Dendritic cell treated with granulocyte-macrophage colony-stimulating factor and Interleukin-4, amounts not matched to agents 40 ng/mL and 50 ng/mL, for 4 days (primary cell): ENCODE results near the gene UBAP1.
"Not testable (repeated sequence)": the region's sequence is repeated elsewhere in the genome, so short reads cannot be mapped to it uniquely, and the experiment has no call there.

Experiments
- H3K27ac Mint-ChIP-seq: one replicate; pipeline ENCODE4 v1.8.0; 2022; ENCODE audit warnings: mild to moderate bottlenecking, mixed read lengths
- H3K27me3 Mint-ChIP-seq: one replicate; pipeline ENCODE4 v1.8.0; 2022; ENCODE audit warnings: mild to moderate bottlenecking, mixed read lengths
- H3K36me3 Mint-ChIP-seq: one replicate; pipeline ENCODE4 v1.8.0; 2022; ENCODE audit warnings: low read depth, mixed read lengths
- H3K4me1 Mint-ChIP-seq: one replicate; pipeline ENCODE4 v1.8.0; 2022; ENCODE audit warnings: low read depth, mixed read lengths
- H3K4me3 Mint-ChIP-seq: one replicate; pipeline ENCODE4 v1.8.0; 2022; ENCODE audit warnings: mild to moderate bottlenecking, moderate library complexity, mixed read lengths
- H3K9me3 Mint-ChIP-seq: one replicate; pipeline ENCODE4 v1.8.0; 2022; ENCODE audit warnings: mixed read lengths
- intact Hi-C: fragments of 100-400 bp; cut with micrococcal nuclease; formaldehyde crosslinking; loops from one replicate; pipeline ENCODE4 v1.15.0; 2022

The UBAP1 gene

DNA sequence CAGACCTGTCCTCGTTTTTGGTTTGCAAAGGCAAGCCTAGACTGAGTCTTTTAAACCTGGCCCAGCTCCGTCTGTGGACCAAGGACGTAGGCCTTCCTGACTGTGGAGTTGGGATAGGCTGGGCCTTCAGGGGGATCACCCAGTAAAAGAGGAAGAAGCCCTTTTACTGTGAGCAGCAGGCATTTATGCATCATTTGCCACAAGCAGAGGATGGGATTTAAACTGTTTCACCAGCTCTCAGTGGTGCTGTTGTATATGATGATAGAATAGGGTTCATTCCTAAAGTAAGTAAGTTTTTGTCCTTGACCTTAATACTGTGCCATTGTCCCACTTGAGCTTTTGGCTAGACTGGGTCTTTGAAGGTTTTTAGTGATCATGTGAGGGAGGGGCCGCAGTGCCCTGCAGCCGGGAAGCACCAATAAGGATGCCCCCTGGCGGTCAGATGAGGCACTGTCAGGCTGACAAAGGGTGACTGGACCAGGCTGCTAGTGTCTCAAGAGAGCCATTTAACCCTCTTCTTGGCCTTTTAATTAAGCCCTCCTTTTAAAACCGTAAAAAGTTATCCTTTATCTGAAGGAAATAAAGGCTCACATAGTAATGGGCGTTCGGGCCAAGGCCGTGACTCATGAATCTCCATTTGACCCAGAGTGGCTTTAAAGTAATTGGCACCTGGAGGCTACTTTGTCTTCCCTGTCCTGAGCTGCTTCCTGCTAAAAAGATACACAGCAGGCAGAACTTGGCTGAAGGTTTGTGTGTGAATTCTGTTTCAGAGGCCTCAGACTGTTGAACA, 74.0 kb downstream of the UBAP1 start:
- Mint-ChIP-seq H3K27me3 (no peaks in the 10 kb centered on the region), H3K9me3 (no peaks in the 10 kb centered on the region), H3K4me3 (no peak overlapping the region), H3K27ac (no peak overlapping the region), H3K4me1 (no peaks in the 10 kb centered on the region), H3K36me3 (peaks cover 77% of the 10 kb centered on the region)
- intact Hi-C loops, result loop anchor here (5.0 kb wide), 1 partner anchor 131 kb away; no protein-coding TSS in a partner anchor

DNA sequence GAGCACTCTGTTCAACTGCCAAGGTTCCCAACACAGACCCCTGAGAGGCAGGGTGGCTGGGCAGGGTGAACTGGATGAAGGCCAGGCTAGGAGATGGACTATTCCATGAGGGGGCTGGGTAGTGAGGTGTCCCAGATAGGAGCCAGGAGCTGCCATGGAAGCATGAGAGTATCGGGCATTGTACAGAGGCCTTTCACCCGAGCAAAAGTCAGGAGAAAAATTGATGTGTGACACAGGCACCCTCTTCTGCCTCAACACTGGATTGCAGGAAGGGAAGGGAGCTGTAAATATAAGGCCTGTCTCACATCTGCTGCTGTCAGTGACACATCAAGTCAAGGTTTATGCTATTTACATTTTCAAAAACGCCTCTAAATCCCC, 74.6 kb downstream of the UBAP1 start:
- Mint-ChIP-seq H3K9me3 (no peaks in the 10 kb centered on the region), H3K4me1 (no peaks in the 10 kb centered on the region), H3K36me3 (peaks cover 72% of the 10 kb centered on the region), H3K4me3 (no peak overlapping the region), H3K27me3 (no peaks in the 10 kb centered on the region), H3K27ac (no peak overlapping the region)
- intact Hi-C loops, result loop anchor here (5.0 kb wide), 1 partner anchor 131 kb away; no protein-coding TSS in a partner anchor

DNA sequence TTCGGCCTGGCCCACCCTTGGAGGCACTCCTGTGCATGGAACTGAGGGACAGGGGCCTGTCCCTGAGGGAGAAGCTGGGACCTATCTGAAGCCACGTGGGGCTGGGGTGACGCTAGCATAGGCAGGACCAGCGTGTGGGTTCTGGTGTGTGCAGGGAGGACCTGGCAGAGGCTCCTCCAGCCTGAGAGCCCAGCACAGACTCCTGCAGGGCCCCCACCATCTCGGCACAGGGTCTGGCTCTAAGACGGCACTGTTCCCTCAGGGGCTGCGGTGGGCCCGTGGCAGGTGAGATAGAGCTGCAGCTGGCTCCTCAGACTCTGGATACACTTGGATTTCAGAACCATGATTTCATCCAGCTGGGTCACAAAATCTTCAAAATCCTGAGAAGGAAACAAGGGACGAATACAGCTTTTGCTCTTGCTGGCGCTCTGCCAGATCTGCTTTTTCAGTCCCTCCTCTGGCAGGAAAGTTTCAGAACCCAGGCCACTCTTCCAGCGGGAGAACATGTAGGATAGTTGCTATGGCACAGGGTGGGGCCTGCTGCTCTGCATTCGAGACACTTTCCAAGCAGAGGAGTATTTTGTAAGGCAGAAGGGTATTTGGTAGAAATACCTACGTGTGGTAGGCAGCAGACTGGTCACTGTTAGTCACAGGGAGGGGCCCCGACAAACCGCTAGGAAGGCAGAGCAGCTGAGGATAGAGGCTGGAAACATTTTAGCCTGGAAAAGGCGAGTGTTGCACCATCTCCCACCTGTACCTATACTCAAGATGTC, 75.5 kb downstream of the UBAP1 start:
- Mint-ChIP-seq H3K4me3 (no peak overlapping the region), H3K36me3 (peaks cover 67% of the 10 kb centered on the region), H3K4me1 (no peaks in the 10 kb centered on the region), H3K27ac (no peak overlapping the region), H3K9me3 (no peaks in the 10 kb centered on the region), H3K27me3 (no peaks in the 10 kb centered on the region)
- intact Hi-C loops, result loop anchor here (5.0 kb wide), 1 partner anchor 132 kb away; no protein-coding TSS in a partner anchor

DNA sequence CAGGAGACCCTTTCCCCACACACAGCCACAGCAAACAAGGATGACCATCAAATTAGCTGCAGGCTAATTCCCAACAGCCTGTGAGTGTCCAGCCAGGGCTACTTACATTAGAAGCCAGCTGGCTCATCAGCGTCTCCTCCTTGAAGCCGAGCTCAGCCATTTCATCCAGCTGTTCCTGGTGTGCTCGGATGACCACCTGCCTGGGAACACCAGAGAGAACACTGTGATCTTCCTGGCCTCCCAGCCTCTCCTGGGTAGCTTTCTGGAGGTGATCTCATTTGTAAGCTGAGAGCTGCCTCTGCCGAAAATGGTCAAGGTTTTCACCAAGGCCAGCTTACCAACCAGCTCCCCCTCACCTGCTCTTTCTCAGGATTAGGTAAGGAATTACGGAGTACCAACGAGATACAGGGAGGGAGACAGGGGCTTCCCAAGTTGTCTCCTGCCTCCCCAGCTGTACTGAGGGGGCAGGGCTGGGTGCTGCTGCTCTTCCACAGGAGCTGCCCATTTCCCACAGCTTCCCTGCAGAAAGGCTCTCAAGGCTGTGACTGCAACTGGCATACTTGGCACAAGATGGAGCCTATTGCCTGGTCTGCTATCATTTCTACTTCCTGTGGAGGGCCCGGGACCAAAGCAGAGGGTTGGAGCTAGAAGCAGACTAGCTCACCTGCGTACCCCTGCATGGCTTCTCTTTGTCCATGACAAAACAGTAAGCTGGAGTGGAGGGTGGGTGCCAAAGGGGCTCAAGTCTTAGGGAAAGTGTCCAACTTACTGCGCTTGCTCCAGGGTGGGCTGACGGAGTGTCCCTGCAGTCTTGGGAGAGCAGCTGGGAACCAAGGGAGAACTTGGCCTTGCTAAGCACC, 76.4 kb downstream of the UBAP1 start:
- Mint-ChIP-seq H3K9me3 (no peaks in the 10 kb centered on the region), H3K36me3 (peaks cover 59% of the 10 kb centered on the region), H3K27ac (no peak overlapping the region), H3K27me3 (no peaks in the 10 kb centered on the region), H3K4me1 (no peaks in the 10 kb centered on the region), H3K4me3 (no peak overlapping the region)
- intact Hi-C loops, result loop anchor here (5.0 kb wide), 1 partner anchor 133 kb away; no protein-coding TSS in a partner anchor

DNA sequence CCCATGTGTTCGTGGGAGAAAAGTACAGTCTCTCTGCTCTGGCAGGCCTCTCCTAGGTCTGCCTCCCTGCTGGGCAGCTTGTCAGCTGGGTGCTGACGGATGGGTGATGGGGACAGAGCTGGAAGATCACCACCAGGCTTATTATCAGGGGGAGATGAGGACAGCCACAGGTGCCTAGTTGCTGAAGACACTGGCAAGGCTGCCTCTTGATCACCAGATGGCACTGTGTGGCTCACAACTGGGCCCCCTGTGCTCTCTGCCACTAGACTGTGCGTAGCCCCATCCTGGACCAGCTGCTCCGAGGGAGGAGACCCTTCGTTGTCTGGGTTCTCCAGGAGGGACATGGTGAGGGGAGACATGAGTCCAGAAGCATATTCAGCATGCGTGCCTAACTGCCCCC, 77.3 kb downstream of the UBAP1 start:
- no peaks in the 10 kb centered on the region for H3K9me3 Mint-ChIP-seq
- H3K27ac Mint-ChIP-seq, result no peak overlapping the region
- H3K4me1 Mint-ChIP-seq, result no peaks in the 10 kb centered on the region
- intact Hi-C loops, result loop anchor here (2.0 kb wide), 1 partner anchor 123 kb away; no protein-coding TSS in a partner anchor
- H3K4me3 Mint-ChIP-seq, result no peak overlapping the region
- H3K27me3 Mint-ChIP-seq, result no peaks in the 10 kb centered on the region
- H3K36me3 Mint-ChIP-seq, result peaks cover 50% of the 10 kb centered on the region

DNA sequence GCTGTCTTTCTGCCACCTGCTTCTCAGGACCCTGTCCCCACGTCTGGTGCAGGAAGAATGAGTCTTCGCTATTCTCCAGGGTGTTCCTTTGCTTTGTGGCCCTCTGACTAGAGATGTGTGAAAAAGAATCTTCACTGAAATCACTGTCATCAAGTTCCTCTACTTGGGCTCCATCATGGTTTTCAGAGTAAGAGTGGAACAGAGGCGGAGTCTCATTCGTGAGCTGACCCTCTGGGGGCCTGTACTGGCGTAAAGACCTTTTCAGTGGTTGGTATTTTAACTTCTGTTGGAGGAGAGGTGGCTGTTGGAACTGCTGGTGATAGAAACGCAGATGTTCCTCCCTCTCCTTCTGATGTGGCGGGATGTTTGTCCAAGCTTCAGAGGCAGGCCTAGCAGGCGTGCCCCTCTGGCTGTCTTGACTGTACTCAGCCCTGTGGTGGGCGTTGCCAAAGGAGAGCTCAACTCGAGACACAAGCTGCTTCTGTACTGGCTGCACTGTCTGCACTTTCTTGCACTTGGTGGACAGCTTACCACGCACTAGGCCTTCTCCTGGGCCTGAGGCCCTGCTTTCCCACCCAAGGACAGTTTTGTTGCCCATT, 78.2 kb downstream of the UBAP1 start:
- Mint-ChIP-seq H3K4me1 (no peaks in the 10 kb centered on the region), H3K27ac (no peak overlapping the region), H3K27me3 (no peaks in the 10 kb centered on the region), H3K9me3 (no peaks in the 10 kb centered on the region), H3K36me3 (peaks cover 40% of the 10 kb centered on the region), H3K4me3 (no peak overlapping the region)
- intact Hi-C loops, result loop anchor here (2.0 kb wide), 1 partner anchor 122 kb away; no protein-coding TSS in a partner anchor

DNA sequence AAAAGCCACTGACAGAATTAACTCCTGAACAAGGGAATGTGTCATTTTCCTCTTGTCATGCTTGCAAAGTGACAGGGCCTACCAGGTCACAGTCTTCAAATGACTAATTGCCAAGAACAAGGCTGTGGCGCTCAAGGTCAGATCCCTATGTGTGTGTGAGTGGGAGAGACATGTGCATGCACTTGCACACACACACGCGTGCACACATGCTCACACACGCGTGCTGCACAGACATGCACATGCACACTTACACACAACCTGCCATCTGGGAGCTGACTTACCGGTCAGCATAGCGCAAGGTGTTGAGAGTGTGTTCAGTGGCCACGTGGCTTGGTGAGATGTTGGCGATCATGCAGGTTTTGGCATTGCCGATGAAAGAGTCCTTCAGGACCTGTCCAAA, 80.5 kb downstream of the UBAP1 start:
- intact Hi-C loops, result no loop called here
- no peak overlapping the region for H3K4me3 Mint-ChIP-seq
- peaks cover 23% of the 10 kb centered on the region for H3K36me3 Mint-ChIP-seq
- no peaks in the 10 kb centered on the region for H3K9me3 Mint-ChIP-seq
- no peak overlapping the region for H3K27ac Mint-ChIP-seq
- H3K4me1 Mint-ChIP-seq, result peaks cover 9% of the 10 kb centered on the region
- no peaks in the 10 kb centered on the region for H3K27me3 Mint-ChIP-seq

DNA sequence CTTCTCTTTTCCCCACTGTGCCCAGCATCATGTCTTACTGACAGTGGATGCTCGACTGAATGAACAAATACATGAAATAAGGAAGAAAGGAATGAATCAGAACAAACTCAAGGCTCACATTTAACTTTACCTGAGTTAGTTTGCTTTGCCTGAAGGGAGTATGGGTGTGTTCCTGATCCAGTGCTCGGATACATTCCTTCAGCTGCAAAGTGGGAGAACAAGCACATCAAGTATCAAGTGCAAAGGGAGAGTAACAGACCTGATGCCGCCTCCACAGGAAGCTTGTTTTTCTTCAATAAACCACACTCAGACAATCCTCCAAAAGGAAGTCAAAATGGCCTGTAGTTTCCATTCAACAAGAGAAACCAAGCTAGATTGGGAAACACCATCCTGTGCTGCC, 84.1 kb downstream of the UBAP1 start:
- Mint-ChIP-seq H3K27me3 (no peaks in the 10 kb centered on the region), H3K4me1 (peaks cover 9% of the 10 kb centered on the region), H3K4me3 (no peak overlapping the region), H3K27ac (no peak overlapping the region), H3K36me3 (peaks cover 5% of the 10 kb centered on the region), H3K9me3 (no peaks in the 10 kb centered on the region)
- intact Hi-C loops, result no loop called here

DNA sequence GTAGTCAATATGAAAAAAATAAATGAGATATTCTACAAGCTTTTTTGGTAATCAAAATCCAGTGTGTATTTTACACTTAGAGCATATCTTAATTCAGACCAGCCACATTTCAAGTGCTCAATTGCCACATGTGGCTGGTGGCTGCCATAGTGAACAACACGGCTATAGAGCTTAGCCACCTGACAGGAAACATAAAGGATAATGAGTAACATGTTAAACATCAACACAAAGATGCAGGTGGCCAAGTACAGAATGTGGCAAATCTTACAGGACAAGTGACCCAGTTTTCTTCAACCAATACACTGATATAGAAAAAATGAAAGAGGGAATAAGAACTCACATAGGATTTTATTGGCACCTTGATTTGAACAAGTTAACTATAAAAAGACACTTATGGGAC, 88.8 kb downstream of the UBAP1 start:
- no peaks in the 10 kb centered on the region for H3K9me3 Mint-ChIP-seq
- H3K27me3 Mint-ChIP-seq, result no peaks in the 10 kb centered on the region
- intact Hi-C loops, result no loop called here
- H3K4me1 Mint-ChIP-seq, result peaks cover 9% of the 10 kb centered on the region
- H3K36me3 Mint-ChIP-seq, result no peaks in the 10 kb centered on the region
- no peak overlapping the region for H3K27ac Mint-ChIP-seq
- H3K4me3 Mint-ChIP-seq, result no peak overlapping the region

DNA sequence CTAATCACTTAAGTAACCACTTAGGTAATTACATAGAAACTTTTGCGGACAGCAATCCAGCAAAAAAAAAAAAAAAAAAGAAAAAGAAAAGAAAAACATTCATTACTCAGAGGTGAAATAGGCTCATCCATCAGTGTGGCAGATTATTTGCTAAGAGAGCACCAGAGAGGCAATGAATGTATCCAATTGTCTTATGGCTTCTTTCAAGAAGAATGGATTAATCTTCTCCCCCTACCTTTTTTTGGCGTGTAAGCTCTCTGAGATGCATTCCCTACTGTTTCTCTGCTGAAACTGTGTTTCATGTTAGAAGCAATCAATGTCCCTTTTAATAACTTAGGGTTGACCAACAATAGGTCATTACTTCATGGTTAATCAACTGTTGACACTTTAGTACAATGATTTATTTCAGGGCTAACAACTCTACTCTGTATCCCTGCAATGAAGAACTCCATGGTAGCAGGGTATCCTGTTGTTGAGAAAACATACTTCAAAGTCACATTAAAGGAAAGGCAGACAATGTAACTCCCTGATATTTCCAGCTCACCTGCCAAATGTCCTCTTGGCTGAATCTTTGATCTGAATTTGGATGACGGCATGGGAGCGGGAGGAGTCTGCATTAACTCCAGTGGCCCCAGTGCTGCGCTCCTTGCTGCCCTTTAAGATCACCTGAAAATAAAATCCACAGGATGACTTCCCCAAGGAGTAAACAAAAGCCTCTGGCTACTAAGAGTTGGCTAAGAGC, 92.6 kb downstream of the UBAP1 start:
- H3K9me3 Mint-ChIP-seq, result no peaks in the 10 kb centered on the region
- no peaks in the 10 kb centered on the region for H3K36me3 Mint-ChIP-seq
- intact Hi-C loops, result no loop called here
- H3K4me1 Mint-ChIP-seq, result no peaks in the 10 kb centered on the region
- H3K27me3 Mint-ChIP-seq, result no peaks in the 10 kb centered on the region
- H3K27ac Mint-ChIP-seq, result no peak overlapping the region
- H3K4me3 Mint-ChIP-seq, result no peak overlapping the region

DNA sequence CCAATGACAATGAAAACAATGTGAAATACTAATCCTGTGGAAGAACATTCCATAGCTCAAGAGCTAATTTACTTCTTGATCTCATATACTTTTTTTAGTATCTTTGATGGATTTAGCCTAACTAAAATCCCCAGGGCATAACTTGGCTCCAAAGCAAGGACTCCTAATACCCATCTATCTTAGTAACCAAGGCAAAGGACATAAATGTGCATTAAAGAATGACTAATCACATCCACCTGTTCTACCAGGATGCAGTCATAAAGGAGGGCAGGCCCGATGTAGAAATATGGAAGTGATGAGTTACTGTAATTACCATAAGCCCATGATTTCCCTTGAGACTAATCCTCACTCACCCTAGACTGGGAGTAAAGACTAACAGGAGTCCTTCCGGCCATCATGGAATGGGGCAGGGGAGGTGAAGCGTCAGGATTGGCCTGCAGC, 93.3 kb downstream of the UBAP1 start:
- Mint-ChIP-seq H3K27me3 (no peaks in the 10 kb centered on the region), H3K9me3 (no peaks in the 10 kb centered on the region), H3K4me1 (no peaks in the 10 kb centered on the region), H3K4me3 (no peak overlapping the region), H3K36me3 (no peaks in the 10 kb centered on the region), H3K27ac (no peak overlapping the region)
- intact Hi-C loops, result no loop called here

DNA sequence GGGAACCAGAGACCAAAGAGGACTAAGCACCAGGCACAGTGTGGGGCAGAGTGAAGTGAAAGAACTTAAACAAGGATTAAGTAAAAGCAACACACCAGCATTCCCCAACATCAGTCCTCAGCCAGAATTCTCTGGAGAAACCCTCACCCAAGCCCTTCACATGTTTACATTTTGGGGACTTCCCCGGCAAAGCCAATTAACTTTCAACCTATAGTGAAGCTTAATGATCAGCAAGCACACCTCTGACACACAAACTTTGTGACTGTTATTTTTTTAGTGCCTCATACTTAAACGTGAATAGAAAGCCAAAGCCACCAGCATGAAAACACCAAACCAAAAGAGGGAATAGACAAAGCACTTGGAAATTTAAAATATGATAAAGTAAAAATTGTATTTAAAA, 94.7 kb downstream of the UBAP1 start:
- H3K27me3 Mint-ChIP-seq, intact Hi-C loops, H3K4me3 Mint-ChIP-seq, H3K36me3 Mint-ChIP-seq, H3K27ac Mint-ChIP-seq, H3K9me3 Mint-ChIP-seq, H3K4me1 Mint-ChIP-seq: not testable (repeated sequence)

DNA sequence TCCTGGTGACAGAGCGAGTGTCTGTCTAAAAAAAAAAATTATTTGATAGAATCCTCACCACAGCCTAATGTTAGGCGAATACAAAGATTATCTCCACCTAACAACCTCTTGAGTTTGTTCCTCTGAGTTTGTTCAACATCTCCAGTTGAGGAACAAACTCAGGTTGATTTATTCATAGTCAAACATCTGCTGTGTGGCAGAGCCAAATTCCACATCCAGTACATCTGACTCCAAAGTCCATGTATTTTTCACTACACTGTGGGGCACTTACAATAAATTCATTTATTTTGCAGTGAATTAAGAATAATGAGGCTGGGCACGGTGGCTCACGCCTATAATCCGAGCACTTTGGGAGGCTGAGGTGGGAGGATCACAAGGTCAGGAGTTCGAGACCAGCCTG, 97.0 kb downstream of the UBAP1 start:
- intact Hi-C loops, result no loop called here
- Mint-ChIP-seq H3K4me3 (no peak overlapping the region), H3K36me3 (no peaks in the 10 kb centered on the region), H3K27me3 (no peaks in the 10 kb centered on the region), H3K4me1 (no peaks in the 10 kb centered on the region), H3K27ac (no peak overlapping the region), H3K9me3 (no peaks in the 10 kb centered on the region)
